Adrenal gland (tissue), 12 donors: ENCODE results near the gene CPT1A. TPM values are rescaled to one million over a fixed set of nuclear protein-coding genes. Genes with fewer than 3 reads are reported as not detected.
A peak's percentile ranks its signal among the peaks of the same experiment; 100 is the strongest.

ENCODE experiments used
- DNase-seq, 7 donors: peaks; one replicate each; pipeline ENCODE4 v3.0.0-alpha.2; 2019 to 2020
- H3K27ac ChIP-seq, 5 donors: fragments of 200-600 bp; sonication (generic) in 4 of 5; 1 replicate in 3 of 5; 2 replicates in 2 of 5; pipeline versions ENCODE4 v1.5.1 to v1.8.0; 2016 to 2020; ENCODE audit warnings: mild to moderate bottlenecking in 1 of 5
- H3K27me3 ChIP-seq: fragments of 200-600 bp; 2 replicates; pipeline ENCODE4 v1.8.0; 2021
- H3K36me3 ChIP-seq, 2 donors: fragments of 200-600 bp; replicated peaks in 1 of 2; 1 replicate in 1 of 2; 2 replicates in 1 of 2; pipeline versions ENCODE4 v1.5.1 to v1.8.0; 2018 to 2022
- H3K4me1 ChIP-seq, 2 donors: fragments of 200-600 bp; replicated peaks in 1 of 2; 1 replicate in 1 of 2; 2 replicates in 1 of 2; pipeline versions ENCODE4 v1.5.1 to v1.8.0; 2018 to 2021
- H3K4me3 ChIP-seq, 4 donors: fragments of 200-600 bp; sonication (generic) in 3 of 4; one replicate each; pipeline ENCODE4 v1.5.1; 2016 to 2018
- H3K9me3 ChIP-seq, 3 donors: fragments of 200-600 bp; sonication (generic) in 1 of 3; replicated peaks in 1 of 3; 1 replicate in 2 of 3; 2 replicates in 1 of 3; pipeline versions ENCODE4 v1.5.1 to v1.8.0; 2016 to 2021
- POLR2A ChIP-seq, 2 donors: fragments of 450-650 bp; IDR thresholded peaks; one replicate each; pipeline ENCODE4 v1.6.1; 2017; ENCODE audit warnings: antibody characterized with exemption in 2 of 2, mild to moderate bottlenecking in 2 of 2, moderate library complexity in 1 of 2
- WGBS, 4 donors: extraction: QIAGEN DNeasy Blood & Tissue Kit in 2 of 4; methylation state at CpG; one replicate each; pipeline versions ENCODE4 v1.1.5 to v1.1.7; 2013 to 2017; 5-methylcytosine and 5-hydroxymethylcytosine counted together
- intact Hi-C, 2 donors: fragments of 100-400 bp; cut with DNase I; formaldehyde crosslinking; loops; one replicate each; pipeline versions ENCODE4 v1.14.1 to v1.15.0; 2022 to 2023
- polyA plus RNA-seq, 3 donors: library from polyadenylated mRNA; stranded (reverse); fragments of 200-250 nt in 2 of 3; fragments of 350-450 nt in 1 of 3; fragmentation: Illumina TruSeq in 1 of 3; extraction: RNeasy Lipid Tissue Mini Kit (QIAGEN cat#74804) in 1 of 3; gene quantifications; one replicate each; pipeline ENCODE4 v1.2.3, GENCODE V29; 2013 to 2014
- total RNA-seq, 9 donors: library from RNA; depleted of rRNA in 4 of 9; stranded (reverse); fragments of >200 nt in 4 of 9; fragments of 120-200 nt in 1 of 9; fragmentation: NEBNext Ultra II Directional in 1 of 9; extraction: Animal tissue kit (Norgen Biotek cat#: 25700) in 1 of 9; gene quantifications; one replicate each; pipeline versions ENCODE4 v1.1.0 to v1.2.4, GENCODE V29; 2013 to 2023
- TF ChIP-seq, protein P1 (sequence below), 6 experiments: fragments of 450-650 bp in 4 of 6; fragments of 200-600 bp in 2 of 6; sonication (generic) in 1 of 6; IDR thresholded peaks; 1 replicate in 5 of 6; 2 replicates in 1 of 6; pipeline versions ENCODE4 v1.5.1 to v1.8.0; 2016 to 2021; ENCODE audit warnings: antibody characterized with exemption in 6 of 6, mild to moderate bottlenecking in 2 of 6, moderate library complexity in 1 of 6
- donor health status: healthy with polysubstance abuse.
- donor health status: Bipolar disorder and iron deficiency.
- donor health status: DM: yes; HTN: yes; CAD: no.
- donor health status: DM: no; HTN: no; CAD: no.
- donor health status: DM: no; HTN: no; CAD: no.
- donor health status: DM: yes; HTN: yes; CAD: no.

The CPT1A gene
- total and polyA plus RNA-seq, 12 donors = 15.2 to 140 (median 66.0) TPM

- Histone ChIP-seq H3K9me3 (no peaks in the 10 kb centered on the region), H3K27ac (no peak overlapping the region), H3K27me3 (no peaks in the 10 kb centered on the region), H3K36me3 (peaks cover 0 to 46% of the 10 kb centered on the region in 2 donors), H3K4me1 (peaks cover 14% of the 10 kb centered on the region in 2 donors), H3K4me3 (no peak overlapping the region)
- intact Hi-C loops = no loop called here
- no peak for TF ChIP-seq POLR2A (IDR thresholded peaks at IDR 0.05)
- 85 to 98% (median 89%) methylated on average over 11 to 15 of the region's 15 CpGs for whole genome bisulfite sequencing, 4 donors
- no peak for DNase-seq
These were observed 29.2 kb downstream of the CPT1A start for GRCh38 chr11:68812526-68812925.

- DNase-seq = peak; percentile 69 to 92 (median 78)
- Histone ChIP-seq H3K4me3 (no peak overlapping the region), H3K4me1 (peaks cover 22% of the 10 kb centered on the region in 2 donors), H3K36me3 (peaks cover 0 to 53% of the 10 kb centered on the region in 2 donors), H3K27ac (peak overlapping the region in 4 of 5 donors; percentile 37 to 59 (median 52)), H3K9me3 (no peaks in the 10 kb centered on the region), H3K27me3 (no peaks in the 10 kb centered on the region)
- intact Hi-C loops = no loop called here
- TF ChIP-seq, protein P1, sequence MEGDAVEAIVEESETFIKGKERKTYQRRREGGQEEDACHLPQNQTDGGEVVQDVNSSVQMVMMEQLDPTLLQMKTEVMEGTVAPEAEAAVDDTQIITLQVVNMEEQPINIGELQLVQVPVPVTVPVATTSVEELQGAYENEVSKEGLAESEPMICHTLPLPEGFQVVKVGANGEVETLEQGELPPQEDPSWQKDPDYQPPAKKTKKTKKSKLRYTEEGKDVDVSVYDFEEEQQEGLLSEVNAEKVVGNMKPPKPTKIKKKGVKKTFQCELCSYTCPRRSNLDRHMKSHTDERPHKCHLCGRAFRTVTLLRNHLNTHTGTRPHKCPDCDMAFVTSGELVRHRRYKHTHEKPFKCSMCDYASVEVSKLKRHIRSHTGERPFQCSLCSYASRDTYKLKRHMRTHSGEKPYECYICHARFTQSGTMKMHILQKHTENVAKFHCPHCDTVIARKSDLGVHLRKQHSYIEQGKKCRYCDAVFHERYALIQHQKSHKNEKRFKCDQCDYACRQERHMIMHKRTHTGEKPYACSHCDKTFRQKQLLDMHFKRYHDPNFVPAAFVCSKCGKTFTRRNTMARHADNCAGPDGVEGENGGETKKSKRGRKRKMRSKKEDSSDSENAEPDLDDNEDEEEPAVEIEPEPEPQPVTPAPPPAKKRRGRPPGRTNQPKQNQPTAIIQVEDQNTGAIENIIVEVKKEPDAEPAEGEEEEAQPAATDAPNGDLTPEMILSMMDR (IDR thresholded peaks at IDR 0.05) = no peak
- TF ChIP-seq POLR2A (IDR thresholded peaks at IDR 0.05) = no peak
- 33 to 51% (median 45%) methylated on average over 5 to 7 of the region's 7 CpGs for WGBS, 4 donors
These were observed 31.6 kb downstream of the CPT1A start for GRCh38 chr11:68810164-68810563.

- Histone ChIP-seq H3K27me3 (no peaks in the 10 kb centered on the region), H3K36me3 (peaks cover 0 to 53% of the 10 kb centered on the region in 2 donors), H3K27ac (peak overlapping the region in 4 of 5 donors; percentile 37 to 59 (median 52)), H3K4me3 (no peak overlapping the region), H3K4me1 (peaks cover 22% of the 10 kb centered on the region in 2 donors), H3K9me3 (no peaks in the 10 kb centered on the region)
- intact Hi-C loops = no loop called here
- TF ChIP-seq, protein P1 (IDR thresholded peaks at IDR 0.05) = no peak
- TF ChIP-seq POLR2A (IDR thresholded peaks at IDR 0.05) = no peak
- 42 to 64% (median 57%) methylated on average over 5 of the region's 5 CpGs for WGBS, 4 donors
- no peak for DNase-seq
These were observed 32.2 kb downstream of the CPT1A start for GRCh38 chr11:68809506-68809905.

- DNase-seq = no peak
- Histone ChIP-seq H3K36me3 (peaks cover 0 to 53% of the 10 kb centered on the region in 2 donors), H3K27ac (peak overlapping the region in 1 of 5 donors; percentile 59), H3K4me3 (no peak overlapping the region), H3K9me3 (no peaks in the 10 kb centered on the region), H3K4me1 (peaks cover 22% of the 10 kb centered on the region in 2 donors), H3K27me3 (no peaks in the 10 kb centered on the region)
- intact Hi-C loops = no loop called here
- TF ChIP-seq, protein P1 (IDR thresholded peaks at IDR 0.05) = no peak
- no peak for TF ChIP-seq POLR2A (IDR thresholded peaks at IDR 0.05)
- WGBS, 4 donors = 87 to 96% (median 91%) methylated on average over 2 of the region's 2 CpGs
These were observed 32.9 kb downstream of the CPT1A start for GRCh38 chr11:68808787-68809186.
